HUES6 (cell line): ENCODE measurements around the gene RALGPS2.

Experiments used
- H3K27ac ChIP-seq: 2 replicates; pipeline ENCODE4 v1.7.0; 2013; ENCODE audit warnings: low read depth, mild to moderate bottlenecking, low read length, inconsistent platforms
- H3K27me3 ChIP-seq: 2 replicates; pipeline ENCODE4 v1.6.1; 2013; ENCODE audit warnings: low read length; ENCODE audit not compliant: control insufficient read depth, insufficient read depth
- H3K36me3 ChIP-seq: 2 replicates; pipeline ENCODE4 v1.6.1; 2013; ENCODE audit warnings: low read length; ENCODE audit not compliant: control insufficient read depth, insufficient read depth
- H3K4me1 ChIP-seq: 2 replicates; pipeline ENCODE4 v1.6.1; 2013; ENCODE audit warnings: low read length; ENCODE audit not compliant: control insufficient read depth, insufficient read depth
- H3K4me3 ChIP-seq: 2 replicates; pipeline ENCODE4 v1.5.1; 2013; ENCODE audit warnings: low read depth, low read length
- H3K9ac ChIP-seq: one replicate; pipeline ENCODE4 v1.6.1; 2013; ENCODE audit warnings: mild to moderate bottlenecking, low read length
- H3K9me3 ChIP-seq: 2 replicates; pipeline ENCODE4 v1.6.1; 2013; ENCODE audit warnings: low read depth, low read length; ENCODE audit not compliant: control insufficient read depth, insufficient read depth

Gene RALGPS2

DNA sequence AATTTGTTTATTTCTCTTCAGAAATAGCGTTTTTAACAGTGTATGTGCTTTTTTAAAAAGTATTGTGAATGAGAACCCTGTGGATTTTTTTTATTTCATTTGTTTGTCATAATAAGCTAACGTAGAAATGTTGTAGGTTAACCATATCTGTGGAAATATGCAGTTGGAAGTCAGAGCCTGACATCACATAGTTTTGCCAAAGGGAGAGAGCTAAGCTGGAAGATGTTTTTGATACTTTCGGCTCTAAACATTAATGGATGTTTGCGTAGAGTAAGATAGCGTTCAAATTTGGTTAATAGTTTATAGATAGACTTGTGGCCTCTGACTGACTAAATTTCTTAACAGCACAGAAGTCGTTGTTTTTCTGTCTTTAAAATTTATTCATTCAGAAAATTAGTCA, 193.3 kb downstream of the RALGPS2 start:
- no peak overlapping the region for H3K4me3 ChIP-seq
- H3K9me3 ChIP-seq = no peaks in the 10 kb centered on the region
- no peak overlapping the region for H3K27ac ChIP-seq
- no peaks in the 10 kb centered on the region for H3K4me1 ChIP-seq
- H3K27me3 ChIP-seq = no peaks in the 10 kb centered on the region
- peaks cover 15% of the 10 kb centered on the region for H3K36me3 ChIP-seq
- no peak overlapping the region for H3K9ac ChIP-seq

DNA sequence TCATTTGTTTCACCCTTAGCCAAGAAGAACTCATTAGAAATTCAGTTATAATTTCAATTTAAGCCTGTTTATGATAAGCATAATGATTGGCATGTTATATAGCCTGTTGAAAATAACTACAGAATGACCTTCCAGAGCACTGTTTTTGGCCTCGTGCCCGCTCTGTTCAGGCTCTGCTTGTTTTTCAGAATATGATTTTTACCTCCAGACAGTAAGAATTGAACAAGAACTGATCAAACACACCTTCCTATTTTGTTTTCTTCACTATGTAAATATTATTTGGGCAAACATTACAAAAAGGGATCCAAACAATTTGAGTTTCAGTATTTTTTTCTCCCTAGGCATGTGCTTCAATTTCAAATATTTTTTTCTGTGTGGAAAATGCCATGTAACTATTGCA, 193.9 kb downstream of the RALGPS2 start:
- Histone ChIP-seq H3K4me3 (no peak overlapping the region), H3K36me3 (peaks cover 12% of the 10 kb centered on the region), H3K27ac (no peak overlapping the region), H3K27me3 (no peaks in the 10 kb centered on the region), H3K9ac (no peak overlapping the region), H3K4me1 (no peaks in the 10 kb centered on the region), H3K9me3 (no peaks in the 10 kb centered on the region)

DNA sequence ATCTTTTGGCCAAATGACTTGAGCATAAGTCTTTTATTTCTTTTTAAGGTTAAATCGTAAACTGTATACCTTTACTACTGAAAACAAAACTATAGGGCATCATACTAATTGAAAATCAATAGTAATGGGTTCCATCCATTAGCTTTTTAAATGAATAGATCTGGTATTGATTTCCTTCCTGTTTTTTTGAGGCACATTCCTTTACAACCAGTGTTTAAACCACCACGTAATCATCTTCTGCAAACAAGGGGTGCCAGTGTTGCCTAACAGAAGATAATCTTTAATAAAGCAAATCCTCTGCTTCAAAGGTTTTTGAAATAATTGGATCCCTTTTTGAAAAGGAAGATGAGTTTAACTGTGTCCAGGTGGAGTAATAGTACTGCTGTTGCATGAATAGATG, 194.5 kb downstream of the RALGPS2 start:
- no peak overlapping the region for H3K9ac ChIP-seq
- no peaks in the 10 kb centered on the region for H3K4me1 ChIP-seq
- no peak overlapping the region for H3K27ac ChIP-seq
- peaks cover 11% of the 10 kb centered on the region for H3K36me3 ChIP-seq
- H3K27me3 ChIP-seq = no peaks in the 10 kb centered on the region
- H3K4me3 ChIP-seq = no peak overlapping the region
- H3K9me3 ChIP-seq = no peaks in the 10 kb centered on the region

DNA sequence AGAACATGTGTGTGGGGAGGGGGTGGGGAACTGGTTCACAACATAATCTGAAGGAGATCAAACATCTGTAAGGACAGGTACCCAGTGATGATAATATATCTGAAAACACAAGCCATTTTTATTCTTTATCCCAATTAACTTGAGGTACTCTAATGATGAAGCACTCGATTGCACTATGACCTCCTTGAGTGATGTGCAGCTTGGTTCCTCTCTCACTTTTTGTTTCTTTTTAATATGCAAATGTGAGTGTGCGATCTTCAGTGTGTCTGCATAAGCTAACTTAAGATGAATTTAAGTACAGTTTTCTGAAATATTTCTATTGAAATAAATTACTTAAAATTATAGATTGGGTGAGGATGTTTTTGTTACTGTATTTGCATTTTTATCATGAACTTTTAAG, 196.5 kb downstream of the RALGPS2 start:
- Histone ChIP-seq H3K27me3 (no peaks in the 10 kb centered on the region), H3K4me3 (no peak overlapping the region), H3K4me1 (no peaks in the 10 kb centered on the region), H3K27ac (no peak overlapping the region), H3K9ac (no peak overlapping the region), H3K9me3 (no peaks in the 10 kb centered on the region), H3K36me3 (peaks cover 9% of the 10 kb centered on the region)

DNA sequence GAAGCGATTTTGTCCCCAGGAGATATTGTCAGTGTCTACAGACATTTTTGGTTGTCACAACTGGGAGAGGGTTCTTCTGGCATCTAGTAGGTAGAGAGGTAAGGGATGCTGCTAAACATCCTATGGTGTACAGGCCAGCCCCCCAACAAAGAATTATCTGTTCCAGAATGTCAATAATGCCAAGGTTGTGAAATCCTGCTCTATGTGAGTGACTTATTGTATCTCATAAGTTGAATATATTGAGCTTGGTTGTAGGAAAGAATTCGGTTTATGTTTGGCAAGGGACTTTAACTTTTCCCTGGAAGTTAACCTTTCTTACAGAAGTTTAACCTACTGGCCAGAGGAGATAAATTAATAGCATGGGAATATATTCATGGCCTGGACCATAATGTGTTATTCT, 198.5 kb downstream of the RALGPS2 start:
- H3K9ac ChIP-seq = no peak overlapping the region
- no peaks in the 10 kb centered on the region for H3K9me3 ChIP-seq

DNA sequence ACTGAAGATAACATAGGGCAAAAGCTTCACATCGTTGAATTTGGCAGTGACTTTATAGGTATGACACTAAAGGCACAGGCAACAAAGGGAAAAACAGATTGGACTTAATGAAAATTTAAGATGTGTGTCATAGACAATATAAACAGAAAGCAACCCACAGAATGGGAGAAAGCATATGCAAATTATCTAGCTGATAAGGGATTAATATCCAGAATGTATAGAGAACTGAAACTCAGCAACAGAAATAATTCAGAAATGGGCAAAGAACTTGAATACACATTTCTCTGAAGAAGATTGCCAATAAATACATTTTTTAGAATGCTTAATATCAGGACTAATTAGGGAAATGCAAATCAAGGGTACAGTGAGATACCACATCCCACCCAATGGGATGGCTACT, 201.0 kb downstream of the RALGPS2 start:
- no peaks in the 10 kb centered on the region for H3K27me3 ChIP-seq

More for the DNA sequence above, 198.5 kb downstream of the RALGPS2 start:
- Histone ChIP-seq H3K36me3 (no peaks in the 10 kb centered on the region), H3K27ac (no peak overlapping the region), H3K27me3 (no peaks in the 10 kb centered on the region), H3K4me1 (peaks cover 6% of the 10 kb centered on the region; the same call in 1 of the 2 replicates), H3K4me3 (no peak overlapping the region)

DNA sequence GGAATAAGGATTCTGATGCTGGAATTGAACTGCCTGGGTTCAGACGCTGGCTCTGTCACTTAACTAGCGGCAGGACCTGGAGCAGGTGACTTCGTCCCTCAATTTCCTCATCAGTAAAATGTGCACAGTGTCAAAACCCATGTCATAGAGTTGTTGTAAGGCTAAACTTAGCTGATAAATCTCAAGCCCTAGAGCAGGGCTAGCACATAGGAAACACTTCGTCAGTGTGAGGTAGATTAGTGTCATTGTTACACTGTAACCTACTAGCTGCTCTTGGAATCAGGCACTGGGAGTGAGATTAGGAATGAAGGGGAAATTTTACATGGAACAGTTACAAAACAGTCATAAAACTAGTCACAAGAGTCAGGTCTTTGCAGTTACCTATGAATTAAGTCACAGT, 202.0 kb downstream of the RALGPS2 start:
- H3K27ac ChIP-seq = no peak overlapping the region
- H3K27me3 ChIP-seq = no peaks in the 10 kb centered on the region
- H3K9me3 ChIP-seq = no peaks in the 10 kb centered on the region
- H3K9ac ChIP-seq = no peak overlapping the region
- no peaks in the 10 kb centered on the region for H3K36me3 ChIP-seq
- H3K4me3 ChIP-seq = no peak overlapping the region
- H3K4me1 ChIP-seq = peaks cover 25% of the 10 kb centered on the region

More for the DNA sequence above, 201.0 kb downstream of the RALGPS2 start:
- Histone ChIP-seq H3K9me3 (no peaks in the 10 kb centered on the region), H3K4me1 (peaks cover 20% of the 10 kb centered on the region), H3K4me3 (no peak overlapping the region), H3K9ac (no peak overlapping the region), H3K36me3 (no peaks in the 10 kb centered on the region), H3K27ac (no peak overlapping the region)

DNA sequence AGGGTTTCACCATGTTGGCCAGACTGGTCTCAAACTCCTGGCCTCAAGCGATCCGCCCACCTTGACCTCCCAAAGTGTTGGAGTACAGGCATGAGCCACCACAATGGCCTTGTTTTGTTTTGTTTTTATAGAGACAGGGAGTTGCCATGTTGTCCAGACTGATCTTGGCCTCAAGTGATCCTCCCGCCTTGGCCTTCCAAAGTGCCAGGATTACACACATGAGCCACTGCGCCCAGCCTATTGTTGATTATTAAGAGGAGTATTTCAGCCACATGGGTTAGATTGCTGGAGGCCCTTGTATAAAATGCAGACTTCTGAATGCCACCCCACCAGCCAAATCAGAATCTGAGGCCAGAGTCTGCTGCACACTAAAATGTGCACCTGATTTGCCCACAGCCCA, 203.0 kb downstream of the RALGPS2 start:
- Histone ChIP-seq H3K9me3 (no peaks in the 10 kb centered on the region), H3K4me1 (peaks cover 32% of the 10 kb centered on the region), H3K9ac (no peak overlapping the region), H3K27me3 (no peaks in the 10 kb centered on the region), H3K27ac (no peak overlapping the region), H3K36me3 (no peaks in the 10 kb centered on the region), H3K4me3 (no peak overlapping the region)

DNA sequence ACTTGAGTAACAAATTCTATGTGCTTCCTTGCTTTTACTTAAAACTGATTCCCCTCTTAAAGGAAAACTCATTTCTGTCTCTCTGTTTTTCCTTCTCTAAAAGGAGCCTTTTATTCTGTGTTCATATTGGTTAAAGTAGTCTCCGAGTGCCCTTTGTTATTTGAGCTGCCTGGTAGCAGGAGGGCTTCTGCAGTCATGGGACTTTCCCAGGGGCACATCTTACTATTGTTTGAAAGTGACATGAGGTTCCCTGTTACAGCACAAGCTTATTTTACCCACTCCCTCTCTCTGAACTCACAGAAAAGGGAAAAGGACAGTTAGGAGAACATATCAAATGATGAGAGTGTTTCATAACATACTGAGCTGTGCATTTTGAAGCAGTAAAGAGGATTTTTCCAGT, 203.9 kb downstream of the RALGPS2 start:
- H3K9ac ChIP-seq = no peak overlapping the region
- H3K27ac ChIP-seq = no peak overlapping the region
- no peaks in the 10 kb centered on the region for H3K9me3 ChIP-seq
- no peaks in the 10 kb centered on the region for H3K27me3 ChIP-seq
- no peaks in the 10 kb centered on the region for H3K36me3 ChIP-seq
- H3K4me3 ChIP-seq = no peak overlapping the region
- peaks cover 32% of the 10 kb centered on the region for H3K4me1 ChIP-seq

DNA sequence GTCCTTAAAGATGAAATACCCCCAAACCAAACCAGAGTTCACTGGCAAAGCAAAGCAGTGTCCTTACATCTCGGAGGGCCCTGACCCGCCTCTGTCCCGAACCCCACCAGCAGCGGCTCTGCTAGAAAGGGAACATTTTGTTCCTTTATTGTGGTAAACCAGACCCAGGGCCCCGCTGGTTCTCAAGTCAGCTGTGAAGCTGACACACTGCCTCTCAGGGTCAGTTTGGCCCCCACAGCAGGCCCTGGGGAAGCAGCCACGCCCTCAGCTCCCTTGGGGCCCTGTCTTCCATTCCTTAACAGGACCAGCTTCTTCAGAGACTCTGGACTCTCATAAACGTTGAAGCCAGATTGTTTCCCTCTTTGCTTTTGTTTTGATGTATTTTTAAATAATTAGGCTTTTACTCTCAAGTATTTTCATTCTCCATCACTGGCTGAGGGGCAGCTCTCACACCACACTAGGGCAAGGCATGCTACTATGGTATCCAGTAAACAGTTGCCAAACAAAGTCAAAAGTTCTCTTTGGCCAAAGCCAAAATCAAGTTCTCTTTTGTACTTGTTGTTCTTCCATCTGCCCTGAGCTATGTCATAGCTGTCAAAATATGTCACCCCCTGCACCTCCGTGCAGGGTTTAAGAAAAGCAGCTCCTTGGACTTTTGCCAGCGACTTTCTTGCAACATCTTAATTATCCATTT, 207.0 kb downstream of the RALGPS2 start:
- Histone ChIP-seq H3K9me3 (no peaks in the 10 kb centered on the region), H3K27ac (no peak overlapping the region), H3K36me3 (no peaks in the 10 kb centered on the region), H3K9ac (no peak overlapping the region), H3K27me3 (no peaks in the 10 kb centered on the region), H3K4me3 (no peak overlapping the region), H3K4me1 (peaks cover 32% of the 10 kb centered on the region)

DNA sequence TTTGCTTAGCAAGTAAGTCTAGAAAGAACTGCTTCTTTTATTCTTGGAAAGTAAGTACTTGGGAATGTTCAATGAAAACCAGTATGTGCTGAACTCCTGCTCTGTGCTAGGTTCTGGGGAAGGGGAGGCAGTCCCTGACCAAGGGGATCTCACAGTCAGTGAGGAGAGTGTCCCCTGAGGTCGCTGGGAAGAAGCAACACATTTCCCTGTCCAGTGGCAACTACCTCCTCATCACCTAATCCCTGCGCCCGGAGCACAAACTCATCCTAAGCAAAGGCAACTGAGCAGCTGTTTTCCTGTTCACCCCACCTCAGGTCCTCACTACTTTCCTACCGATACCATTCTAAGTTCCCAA, 207.5 kb downstream of the RALGPS2 start:
- Histone ChIP-seq H3K27ac (no peak overlapping the region), H3K9me3 (no peaks in the 10 kb centered on the region), H3K4me3 (no peak overlapping the region), H3K27me3 (no peaks in the 10 kb centered on the region), H3K36me3 (no peaks in the 10 kb centered on the region), H3K9ac (no peak overlapping the region), H3K4me1 (peaks cover 32% of the 10 kb centered on the region)
